ENCODE measurements around the gene ASTL.
"Not testable (repeated sequence)": the region's sequence is repeated elsewhere in the genome, so short reads cannot be mapped to it uniquely, and the experiment has no call there.

GRCh38 chr2:96160366-96160765, 22.1 kb upstream of the ASTL start:
- TF ChIP-seq CTCF (IDR thresholded peaks at IDR 0.05); ZFX (IDR thresholded peaks at IDR 0.05; ENCODE audit: borderline replicate concordance): not testable (repeated sequence)
